Sigmoid colon (tissue), 4 donors: ENCODE results near the gene NAA15.

Experiments used
- CTCF ChIP-seq, 4 experiments: fragments of 450-650 bp in 3 of 4; fragments of 200-600 bp in 1 of 4; IDR thresholded peaks; one replicate each; pipeline ENCODE4 v1.5.1; 2016 to 2019; ENCODE audit warnings: antibody characterized with exemption in 4 of 4, mild to moderate bottlenecking in 3 of 4, moderate library complexity in 2 of 4
- POLR2AphosphoS5 ChIP-seq, 4 donors: sonication (generic); formaldehyde crosslinking; IDR thresholded peaks; one replicate each; pipeline ENCODE4 v1.6.1; 2017; ENCODE audit warnings: antibody characterized with exemption in 4 of 4

GRCh38 chr4:139275281-139275735, 26.0 kb upstream of the NAA15 start:
- no peak for TF ChIP-seq CTCF (IDR thresholded peaks at IDR 0.05)
- TF ChIP-seq POLR2AphosphoS5 (IDR thresholded peaks at IDR 0.05), result no peak
